Colonic mucosa (tissue), 4 donors: ENCODE results near the gene NUPR2. TPM values are rescaled to one million over a fixed set of nuclear protein-coding genes. Genes with fewer than 3 reads are reported as not detected.
"Not testable (repeated sequence)": the region's sequence is repeated elsewhere in the genome, so short reads cannot be mapped to it uniquely, and the experiment has no call there.

ENCODE experiments used
- DNase-seq: peaks from one replicate; pipeline ENCODE4 v3.0.0-alpha.2; 2020
- H3K27ac ChIP-seq: fragments of 200-600 bp; one replicate; pipeline ENCODE4 v1.8.0; 2021
- H3K27me3 ChIP-seq: fragments of 200-600 bp; one replicate; pipeline ENCODE4 v1.8.0; 2021
- H3K36me3 ChIP-seq: fragments of 200-600 bp; one replicate; pipeline ENCODE4 v1.8.0; 2021
- H3K4me1 ChIP-seq: fragments of 200-600 bp; one replicate; pipeline ENCODE4 v1.8.0; 2021; ENCODE audit warnings: mild to moderate bottlenecking
- H3K4me3 ChIP-seq: fragments of 200-600 bp; one replicate; pipeline ENCODE4 v1.8.0; 2021
- H3K9ac ChIP-seq, 2 donors: one replicate each; pipeline ENCODE4 v1.7.0; 2013; ENCODE audit warnings: control low read depth in 2 of 2, low read depth in 2 of 2, low read length in 2 of 2
- H3K9me3 ChIP-seq: fragments of 200-600 bp; one replicate; pipeline ENCODE4 v1.8.0; 2021
- CTCF ChIP-seq: fragments of 200-600 bp; IDR thresholded peaks from one replicate; pipeline ENCODE4 v1.8.0; 2022; ENCODE audit warnings: antibody characterized with exemption, mild to moderate bottlenecking
- intact Hi-C: fragments of 100-400 bp; cut with DNase I; formaldehyde crosslinking; loops from one replicate; pipeline ENCODE4 v1.14.1; 2022
- total RNA-seq, 2 donors: library from RNA; stranded (reverse); fragmentation: NEBNext Ultra II Directional in 1 of 2; extraction: Animal tissue kit (Norgen Biotek cat#: 25700) in 1 of 2; gene quantifications; one replicate each; pipeline ENCODE4 v1.2.1, GENCODE V29; 2021
- donor health status: healthy.
- donor health status: DM: no; HTN: no; CAD: no.
- donor health status: DM: no; HTN: no; CAD: no.

Gene NUPR2
- total RNA-seq, 2 donors from 2014 or later, result 1.3 to 2.5 TPM

- no peak for TF ChIP-seq CTCF
- Histone ChIP-seq H3K27me3 (no peaks in the 10 kb centered on the region), H3K4me1 (no peaks in the 10 kb centered on the region), H3K27ac (no peak overlapping the region), H3K9ac (peak overlapping the region in 1 of 2 donors; percentile 35), H3K36me3 (no peaks in the 10 kb centered on the region), H3K4me3 (no peak overlapping the region), H3K9me3 (no peaks in the 10 kb centered on the region)
- intact Hi-C loops, result no loop called here
- no peak for DNase-seq
These were observed 28.8 kb downstream of the NUPR2 start for GRCh38 chr7:56087445-56087844.

GRCh38 chr7:56086761-56087160 lies 29.5 kb downstream of the NUPR2 start:
- no peaks in the 10 kb centered on the region for H3K4me1 ChIP-seq
- H3K9me3 ChIP-seq, result no peaks in the 10 kb centered on the region
- H3K9ac ChIP-seq, result no peak overlapping the region
- H3K4me3 ChIP-seq, result no peak overlapping the region
- no peaks in the 10 kb centered on the region for H3K27me3 ChIP-seq
- intact Hi-C loops, result no loop called here
- H3K27ac ChIP-seq, result no peak overlapping the region
- DNase-seq, result no peak
- H3K36me3 ChIP-seq, result no peaks in the 10 kb centered on the region
- no peak for TF ChIP-seq CTCF

- H3K4me3 ChIP-seq, result no peak overlapping the region
- no peak for TF ChIP-seq CTCF
- no peak overlapping the region for H3K27ac ChIP-seq
- no peaks in the 10 kb centered on the region for H3K36me3 ChIP-seq
- no peak overlapping the region for H3K9ac ChIP-seq
- DNase-seq, result no peak
- no peaks in the 10 kb centered on the region for H3K9me3 ChIP-seq
- intact Hi-C loops, result no loop called here
- no peaks in the 10 kb centered on the region for H3K27me3 ChIP-seq
- H3K4me1 ChIP-seq, result no peaks in the 10 kb centered on the region
These were observed 32.9 kb downstream of the NUPR2 start for GRCh38 chr7:56083150-56083785.

GRCh38 chr7:56081626-56082340 lies 34.4 kb downstream of the NUPR2 start:
- Histone ChIP-seq H3K9me3 (no peaks in the 10 kb centered on the region), H3K4me3 (no peak overlapping the region), H3K27ac (no peak overlapping the region), H3K9ac (no peak overlapping the region), H3K4me1 (no peaks in the 10 kb centered on the region), H3K36me3 (no peaks in the 10 kb centered on the region), H3K27me3 (no peaks in the 10 kb centered on the region)
- intact Hi-C loops, result no loop called here
- no peak for DNase-seq
- no peak for TF ChIP-seq CTCF

- H3K9ac ChIP-seq, H3K9me3 ChIP-seq, H3K4me3 ChIP-seq, intact Hi-C loops, H3K4me1 ChIP-seq, DNase-seq, H3K27ac ChIP-seq, H3K27me3 ChIP-seq, H3K36me3 ChIP-seq: not testable (repeated sequence)
These were observed 35.3 kb downstream of the NUPR2 start for GRCh38 chr7:56080726-56081435.
